WI38 (cell line): ENCODE measurements around the gene SCAANT1.

ENCODE experiments used
- H3K4me3 ChIP-seq: 2 replicates; pipeline ENCODE4 v1.5.1; 2011; ENCODE audit warnings: low read depth, mild to moderate bottlenecking, control low read depth, low read length
- CTCF ChIP-seq: IDR thresholded peaks from 2 replicates; pipeline ENCODE4 v1.5.1; 2012; ENCODE audit warnings: low read depth, mild to moderate bottlenecking, control low read depth, low read length

Gene SCAANT1

GRCh38 chr3:63954182-63954581, 42.0 kb upstream of the SCAANT1 start:
- no peak overlapping the region for H3K4me3 ChIP-seq
- TF ChIP-seq CTCF, result no peak

- no peak overlapping the region for H3K4me3 ChIP-seq
Observed at GRCh38 chr3:63952248-63952594, 40.0 kb upstream of the SCAANT1 start.

GRCh38 chr3:63951492-63952247, 39.5 kb upstream of the SCAANT1 start:
- H3K4me3 ChIP-seq, result no peak overlapping the region
- no peak for TF ChIP-seq CTCF

More at GRCh38 chr3:63952248-63952594, 40.0 kb upstream of the SCAANT1 start:
- TF ChIP-seq CTCF, result no peak

- TF ChIP-seq CTCF, result no peak
Observed at GRCh38 chr3:63950698-63951097, 38.5 kb upstream of the SCAANT1 start.

GRCh38 chr3:63949005-63949404, 36.8 kb upstream of the SCAANT1 start:
- no peak for TF ChIP-seq CTCF
- H3K4me3 ChIP-seq, result no peak overlapping the region

More at GRCh38 chr3:63950698-63951097, 38.5 kb upstream of the SCAANT1 start:
- H3K4me3 ChIP-seq, result no peak overlapping the region

GRCh38 chr3:63947594-63947993, 35.4 kb upstream of the SCAANT1 start:
- TF ChIP-seq CTCF, result no peak
- H3K4me3 ChIP-seq, result no peak overlapping the region

GRCh38 chr3:63946753-63947152, 34.6 kb upstream of the SCAANT1 start:
- no peak for TF ChIP-seq CTCF
- no peak overlapping the region for H3K4me3 ChIP-seq
